ENCODE measurements around the gene NDUFAB1. TPM values are rescaled to one million over a fixed set of nuclear protein-coding genes. Genes with fewer than 3 reads are reported as not detected.
A peak's percentile ranks its signal among the peaks of the same experiment; 100 is the strongest.

Gene NDUFAB1
- polyA plus RNA-seq, 1 of the 3 experiments (the other 2 are of a cell fraction), result 187 TPM

- Histone ChIP-seq H3K4me2 (no peak overlapping the region), H2AFZ (ENCODE audit: low read depth) (no peak overlapping the region), H3K27ac (ENCODE audit: low read depth in 2 of 2, low read length in 1 of 2) (no peak overlapping the region), H3K36me3 (replicated peaks in 1 of 2; ENCODE audit: control insufficient read depth in 1 of 2, insufficient read depth in 2 of 2, low read length in 1 of 2) (peaks cover 28 to 30% of the 10 kb centered on the region in 2 experiments), H3K79me2 (ENCODE audit: insufficient read depth) (no peaks in the 10 kb centered on the region), H4K20me1 (ENCODE audit: insufficient read depth) (no peaks in the 10 kb centered on the region), H3K27me3 (ENCODE audit: insufficient read depth) (no peaks in the 10 kb centered on the region), H3K9me3 (no peaks in the 10 kb centered on the region), H3F3A (replicated peaks; ENCODE audit: insufficient read depth) (peaks cover 24% of the 10 kb centered on the region), H3K4me3 (ENCODE audit: low read depth in 2 of 2, low read length in 1 of 2) (no peak overlapping the region), H3K4me1 (ENCODE audit: control insufficient read depth in 1 of 2, insufficient read depth in 2 of 2, low read depth in 1 of 2, low read length in 1 of 2) (no peaks in the 10 kb centered on the region), H3K9me2 (no peaks in the 10 kb centered on the region), H3K9ac (no peak overlapping the region)
- no peak for DNase-seq
- POLR2A ChIA-PET, result no interaction called here
- 0 out of 2 replicates have a peak, but pooled peaks have one; percentile 17 for TF ChIP-seq NFIC (IDR thresholded peaks at IDR 0.05; ENCODE audit: borderline replicate concordance)
- TF ChIP-seq MXI1 (IDR thresholded peaks at IDR 0.05; ENCODE audit: low read depth, low read length), result no peak
- WGBS (ENCODE audit: low lambda C conversion rate), result 83% methylated on average over 5 of the region's 5 CpGs
- CTCF ChIA-PET, result interaction anchor here (3.5 kb wide), 1 partner anchor 18 kb away, joined by 10 read pairs; the partner anchor contains the start of gene NDUFAB1
These were observed 17.9 kb downstream of the NDUFAB1 start for GRCh38 chr16:23578101-23578830.

- no peak for DNase-seq
- 83% methylated on average over 2 of the region's 2 CpGs for WGBS (ENCODE audit: low lambda C conversion rate)
- TF ChIP-seq REST (IDR thresholded peaks at IDR 0.05; ENCODE audit: low read depth, low read length) (no peak), IRF3 (IDR thresholded peaks at IDR 0.05; ENCODE audit: low read depth, low read length) (no peak), RCOR1 (IDR thresholded peaks at IDR 0.05; ENCODE audit: low read length) (no peak), TCF12 (IDR thresholded peaks at IDR 0.05) (no peak), USF2 (IDR thresholded peaks at IDR 0.05; ENCODE audit: borderline replicate concordance, low read depth, low read length) (no peak), FOXM1 (IDR thresholded peaks at IDR 0.05; ENCODE audit: low read depth) (no peak), TEAD4 (IDR thresholded peaks at IDR 0.05; ENCODE audit: borderline replicate concordance, insufficient read depth) (no peak), CTCF (IDR thresholded peaks at IDR 0.05) (no peak), ELF1 (IDR thresholded peaks at IDR 0.05) (no peak), FOSL2 (IDR thresholded peaks at IDR 0.05; ENCODE audit: borderline replicate concordance, low read depth) (no peak), JUND (IDR thresholded peaks at IDR 0.05) (no peak), POLR2AphosphoS5 (IDR thresholded peaks at IDR 0.05; ENCODE audit: low read depth, low read length) (no peak), YY1 (IDR thresholded peaks at IDR 0.05; ENCODE audit: low read depth) (no peak), SIN3A (IDR thresholded peaks at IDR 0.05; ENCODE audit: borderline replicate concordance, low read depth, low read length) (no peak), USF1 (IDR thresholded peaks at IDR 0.05; ENCODE audit: borderline replicate concordance, low read depth) (no peak), NRF1 (IDR thresholded peaks at IDR 0.05; ENCODE audit: low read depth, low read length) (no peak)
- Histone ChIP-seq H3K4me3 (ENCODE audit: low read depth in 2 of 2, low read length in 1 of 2) (no peak overlapping the region), H3K9me3 (no peaks in the 10 kb centered on the region), H3K27me3 (ENCODE audit: insufficient read depth) (no peaks in the 10 kb centered on the region), H3K4me1 (ENCODE audit: control insufficient read depth in 1 of 2, insufficient read depth in 2 of 2, low read depth in 1 of 2, low read length in 1 of 2) (no peaks in the 10 kb centered on the region), H4K20me1 (ENCODE audit: insufficient read depth) (no peaks in the 10 kb centered on the region), H3K79me2 (ENCODE audit: insufficient read depth) (no peaks in the 10 kb centered on the region), H2AFZ (ENCODE audit: low read depth) (no peak overlapping the region), H3K27ac (ENCODE audit: low read depth in 2 of 2, low read length in 1 of 2) (no peak overlapping the region), H3K36me3 (replicated peaks in 1 of 2; ENCODE audit: control insufficient read depth in 1 of 2, insufficient read depth in 2 of 2, low read length in 1 of 2) (peaks cover 28 to 38% of the 10 kb centered on the region in 2 experiments), H3F3A (replicated peaks; ENCODE audit: insufficient read depth) (peaks cover 26% of the 10 kb centered on the region), H3K9me2 (no peaks in the 10 kb centered on the region), H3K4me2 (no peak overlapping the region), H3K9ac (no peak overlapping the region)
- ChIA-PET CTCF (interaction anchor here (3.5 kb wide), 1 partner anchor 19 kb away, joined by 10 read pairs; the partner anchor contains the start of gene NDUFAB1), POLR2A (no interaction called here)
These were observed 18.6 kb downstream of the NDUFAB1 start for GRCh38 chr16:23577493-23577892.
